ENCODE measurements around the gene WDR35. TPM values are rescaled to one million over a fixed set of nuclear protein-coding genes. Genes with fewer than 3 reads are reported as not detected.

WDR35 gene
- total RNA-seq, 1 donor from 2014 or later: 4.9 TPM

DNA sequence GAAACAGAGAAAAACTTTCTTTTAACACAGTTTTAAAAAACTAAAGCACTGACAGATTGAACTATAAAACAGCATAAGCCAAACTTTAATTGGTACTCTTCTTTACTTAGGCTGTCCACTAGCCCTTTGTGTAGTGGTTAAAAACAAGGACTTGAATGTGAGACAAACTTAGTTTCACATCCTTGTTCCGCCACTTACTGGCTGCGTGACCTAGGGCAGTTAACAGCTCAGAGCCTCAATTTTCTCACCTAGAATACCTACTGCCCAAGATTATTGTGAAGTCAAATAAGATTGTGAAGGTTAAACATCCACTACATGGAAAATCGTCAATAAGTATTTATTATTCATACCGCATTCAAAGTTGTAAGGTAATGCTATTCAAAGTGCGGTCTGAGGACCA, 2.0 kb downstream of the WDR35 start:
- Mint-ChIP-seq H3K27me3 (ENCODE audit: low read depth) (no peaks in the 10 kb centered on the region), H3K4me1 (ENCODE audit: low read depth) (peaks cover 25% of the 10 kb centered on the region), H3K36me3 (ENCODE audit: low read depth) (peaks cover 3% of the 10 kb centered on the region), H3K4me3 (ENCODE audit: unreplicated experiment) (no peak overlapping the region), H3K9me3 (ENCODE audit: low read depth) (no peaks in the 10 kb centered on the region), H3K27ac (ENCODE audit: unreplicated experiment) (no peak overlapping the region)
- no peak for DNase-seq (ENCODE audit: low spot score)
- TF ChIP-seq, protein P1, sequence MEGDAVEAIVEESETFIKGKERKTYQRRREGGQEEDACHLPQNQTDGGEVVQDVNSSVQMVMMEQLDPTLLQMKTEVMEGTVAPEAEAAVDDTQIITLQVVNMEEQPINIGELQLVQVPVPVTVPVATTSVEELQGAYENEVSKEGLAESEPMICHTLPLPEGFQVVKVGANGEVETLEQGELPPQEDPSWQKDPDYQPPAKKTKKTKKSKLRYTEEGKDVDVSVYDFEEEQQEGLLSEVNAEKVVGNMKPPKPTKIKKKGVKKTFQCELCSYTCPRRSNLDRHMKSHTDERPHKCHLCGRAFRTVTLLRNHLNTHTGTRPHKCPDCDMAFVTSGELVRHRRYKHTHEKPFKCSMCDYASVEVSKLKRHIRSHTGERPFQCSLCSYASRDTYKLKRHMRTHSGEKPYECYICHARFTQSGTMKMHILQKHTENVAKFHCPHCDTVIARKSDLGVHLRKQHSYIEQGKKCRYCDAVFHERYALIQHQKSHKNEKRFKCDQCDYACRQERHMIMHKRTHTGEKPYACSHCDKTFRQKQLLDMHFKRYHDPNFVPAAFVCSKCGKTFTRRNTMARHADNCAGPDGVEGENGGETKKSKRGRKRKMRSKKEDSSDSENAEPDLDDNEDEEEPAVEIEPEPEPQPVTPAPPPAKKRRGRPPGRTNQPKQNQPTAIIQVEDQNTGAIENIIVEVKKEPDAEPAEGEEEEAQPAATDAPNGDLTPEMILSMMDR (IDR thresholded peaks at IDR 0.05): no peak

DNA sequence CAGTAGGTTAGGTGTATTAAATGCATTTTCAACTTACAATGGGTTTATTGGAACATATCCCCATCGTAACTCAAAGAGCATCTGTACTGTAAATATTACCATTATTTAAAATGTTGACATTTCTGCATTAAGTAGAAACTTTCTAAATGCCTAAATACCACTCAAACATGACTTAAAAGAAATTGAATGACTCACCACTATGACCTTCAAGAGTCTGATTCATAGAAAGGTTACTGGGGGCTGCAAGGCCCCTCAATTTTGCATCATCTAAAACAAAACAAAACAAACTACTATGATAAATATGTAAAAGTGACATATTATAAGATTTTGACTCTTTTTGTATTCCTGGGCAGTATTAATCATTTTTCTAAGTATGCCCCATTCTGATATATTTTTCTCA, 7.6 kb downstream of the WDR35 start:
- no peaks in the 10 kb centered on the region for H3K4me1 Mint-ChIP-seq (ENCODE audit: low read depth)
- H3K4me3 Mint-ChIP-seq (ENCODE audit: unreplicated experiment): no peak overlapping the region
- H3K27ac Mint-ChIP-seq (ENCODE audit: unreplicated experiment): no peak overlapping the region
- DNase-seq (ENCODE audit: low spot score): no peak
- TF ChIP-seq, protein P1 (IDR thresholded peaks at IDR 0.05): no peak
- no peaks in the 10 kb centered on the region for H3K9me3 Mint-ChIP-seq (ENCODE audit: low read depth)
- no peaks in the 10 kb centered on the region for H3K27me3 Mint-ChIP-seq (ENCODE audit: low read depth)
- peaks cover 12% of the 10 kb centered on the region for H3K36me3 Mint-ChIP-seq (ENCODE audit: low read depth)

DNA sequence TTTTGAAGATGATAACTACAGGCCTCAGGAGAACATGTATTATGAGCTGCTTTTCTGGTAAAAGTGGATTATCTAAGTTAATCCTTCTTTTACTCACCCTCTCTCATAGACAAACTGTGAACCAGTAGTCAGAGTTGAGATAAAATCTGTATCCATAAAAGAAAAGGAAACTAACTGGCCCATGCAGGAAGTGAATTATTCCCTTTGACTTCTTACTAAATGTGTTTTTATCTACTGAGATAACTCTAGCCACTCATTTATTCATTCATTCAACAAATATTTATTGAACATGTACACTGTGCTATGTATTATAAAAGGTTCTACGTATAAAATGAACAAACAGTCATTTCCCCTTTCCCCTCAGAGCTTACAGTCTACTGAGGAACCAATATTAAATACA, 10.0 kb downstream of the WDR35 start:
- H3K27ac Mint-ChIP-seq (ENCODE audit: unreplicated experiment): no peak overlapping the region
- no peak overlapping the region for H3K4me3 Mint-ChIP-seq (ENCODE audit: unreplicated experiment)
- no peak for DNase-seq (ENCODE audit: low spot score)
- H3K9me3 Mint-ChIP-seq (ENCODE audit: low read depth): no peaks in the 10 kb centered on the region
- H3K36me3 Mint-ChIP-seq (ENCODE audit: low read depth): peaks cover 11% of the 10 kb centered on the region
- no peaks in the 10 kb centered on the region for H3K4me1 Mint-ChIP-seq (ENCODE audit: low read depth)
- no peaks in the 10 kb centered on the region for H3K27me3 Mint-ChIP-seq (ENCODE audit: low read depth)
- TF ChIP-seq, protein P1 (IDR thresholded peaks at IDR 0.05): no peak

DNA sequence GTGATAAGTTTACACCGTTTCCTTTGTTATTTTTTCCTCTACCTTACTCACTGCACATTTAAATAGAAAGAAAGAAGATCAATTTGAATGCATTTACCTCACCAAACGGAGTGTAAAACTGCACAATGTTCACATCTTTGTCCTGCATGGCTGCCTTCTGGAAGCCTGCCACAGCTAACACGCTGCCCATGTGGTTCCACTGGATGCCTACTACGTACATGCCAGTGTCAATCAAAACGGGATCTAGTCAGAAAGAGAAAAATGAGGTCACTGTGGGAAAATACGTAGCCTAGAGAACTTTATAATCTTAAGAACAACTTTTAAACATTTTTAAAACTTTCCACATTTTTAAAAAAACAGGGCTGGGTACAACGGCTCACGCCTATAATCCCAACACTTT, 16.4 kb downstream of the WDR35 start:
- TF ChIP-seq, protein P1 (IDR thresholded peaks at IDR 0.05): no peak
- H3K27ac Mint-ChIP-seq (ENCODE audit: unreplicated experiment): no peak overlapping the region
- H3K27me3 Mint-ChIP-seq (ENCODE audit: low read depth): no peaks in the 10 kb centered on the region
- H3K36me3 Mint-ChIP-seq (ENCODE audit: low read depth): peaks cover 6% of the 10 kb centered on the region
- H3K9me3 Mint-ChIP-seq (ENCODE audit: low read depth): no peaks in the 10 kb centered on the region
- H3K4me1 Mint-ChIP-seq (ENCODE audit: low read depth): no peaks in the 10 kb centered on the region
- DNase-seq (ENCODE audit: low spot score): no peak
- H3K4me3 Mint-ChIP-seq (ENCODE audit: unreplicated experiment): no peak overlapping the region

DNA sequence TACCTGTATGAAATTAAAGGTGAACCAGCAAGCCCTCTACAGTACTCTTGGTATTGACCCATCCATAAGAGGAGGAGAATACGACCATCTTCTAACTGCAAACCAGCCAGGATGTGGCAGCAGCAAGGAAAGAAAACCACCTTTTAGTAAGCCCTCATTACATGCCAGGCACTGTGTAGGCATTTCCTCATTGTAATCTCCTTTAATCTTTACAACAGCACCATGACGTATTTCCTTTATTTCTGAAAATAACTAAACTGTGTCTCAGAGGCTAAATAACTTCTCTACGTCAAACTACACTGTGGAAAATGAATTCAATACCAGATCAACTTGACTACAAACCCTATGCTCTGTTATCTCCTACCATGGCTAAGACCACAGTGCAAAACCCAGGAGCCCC, 18.2 kb downstream of the WDR35 start:
- H3K9me3 Mint-ChIP-seq (ENCODE audit: low read depth): no peaks in the 10 kb centered on the region
- H3K4me1 Mint-ChIP-seq (ENCODE audit: low read depth): no peaks in the 10 kb centered on the region
- H3K36me3 Mint-ChIP-seq (ENCODE audit: low read depth): peaks cover 8% of the 10 kb centered on the region
- no peaks in the 10 kb centered on the region for H3K27me3 Mint-ChIP-seq (ENCODE audit: low read depth)
- no peak overlapping the region for H3K4me3 Mint-ChIP-seq (ENCODE audit: unreplicated experiment)
- TF ChIP-seq, protein P1 (IDR thresholded peaks at IDR 0.05): no peak
- no peak for DNase-seq (ENCODE audit: low spot score)
- no peak overlapping the region for H3K27ac Mint-ChIP-seq (ENCODE audit: unreplicated experiment)

Data from chondrocyte (in vitro differentiated cells).